HG03097 (cell line): ENCODE measurements around the gene HMX2.

Source experiments
- ATAC-seq: cut with Tn5 transposase; IDR thresholded peaks from one replicate; pipeline ENCODE4 v1.9.1; 2021; ENCODE audit not compliant: unreplicated experiment, low FRiP score

HMX2 gene

GRCh38 chr10:123136806-123137642, 10.9 kb upstream of the HMX2 start:
- ATAC-seq = no peak

- no peak for ATAC-seq
Observed at GRCh38 chr10:123139165-123139520, 8.8 kb upstream of the HMX2 start.

- no peak for ATAC-seq
Observed at GRCh38 chr10:123139521-123140163, 8.3 kb upstream of the HMX2 start.

GRCh38 chr10:123140164-123140982, 7.6 kb upstream of the HMX2 start:
- ATAC-seq = no peak

- ATAC-seq = no peak
Observed at GRCh38 chr10:123140983-123141390, 6.9 kb upstream of the HMX2 start.

DNA sequence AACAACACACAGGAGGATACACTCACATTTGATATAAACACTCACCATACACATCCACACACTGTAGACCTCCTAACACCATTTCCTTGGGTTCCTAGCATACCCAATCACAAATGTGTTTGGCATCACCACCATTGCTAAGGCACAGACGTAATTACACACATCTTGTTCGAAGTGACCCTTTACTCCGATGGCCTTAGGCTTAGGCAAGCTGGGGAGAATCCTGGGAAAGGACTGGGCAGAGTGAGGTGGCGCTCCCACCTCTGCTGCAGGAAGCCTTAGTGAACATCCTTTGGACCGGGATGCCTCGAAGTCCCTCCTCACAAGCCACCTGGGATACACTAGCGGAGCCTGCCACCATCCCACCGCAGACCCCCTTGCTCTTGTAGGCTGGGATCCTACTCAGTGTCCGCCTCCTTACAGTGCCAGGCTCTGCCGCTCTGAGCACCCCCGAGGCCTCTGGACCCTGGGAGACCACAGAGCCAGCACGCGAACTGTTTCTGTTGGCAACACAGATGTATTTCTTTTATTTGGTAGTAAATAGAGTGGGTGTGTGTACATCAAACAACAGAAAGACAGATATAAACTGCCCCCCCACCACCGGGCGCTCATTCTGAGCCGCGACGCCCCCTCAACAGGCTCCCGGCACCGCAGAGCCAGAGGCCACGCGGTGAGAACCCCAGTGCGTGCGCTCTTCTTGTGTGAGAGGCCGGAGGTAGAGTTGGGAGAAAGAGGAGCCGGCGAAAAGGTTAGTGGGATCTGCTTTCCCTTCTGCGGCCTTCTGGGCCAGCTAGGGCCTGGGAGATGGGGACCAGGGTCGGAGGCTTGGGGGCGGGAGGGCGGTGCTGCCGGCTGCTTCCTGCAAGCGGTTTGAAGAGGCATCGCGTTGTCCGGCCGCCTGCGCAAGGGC, 5.9 kb upstream of the HMX2 start:
- no peak for ATAC-seq

DNA sequence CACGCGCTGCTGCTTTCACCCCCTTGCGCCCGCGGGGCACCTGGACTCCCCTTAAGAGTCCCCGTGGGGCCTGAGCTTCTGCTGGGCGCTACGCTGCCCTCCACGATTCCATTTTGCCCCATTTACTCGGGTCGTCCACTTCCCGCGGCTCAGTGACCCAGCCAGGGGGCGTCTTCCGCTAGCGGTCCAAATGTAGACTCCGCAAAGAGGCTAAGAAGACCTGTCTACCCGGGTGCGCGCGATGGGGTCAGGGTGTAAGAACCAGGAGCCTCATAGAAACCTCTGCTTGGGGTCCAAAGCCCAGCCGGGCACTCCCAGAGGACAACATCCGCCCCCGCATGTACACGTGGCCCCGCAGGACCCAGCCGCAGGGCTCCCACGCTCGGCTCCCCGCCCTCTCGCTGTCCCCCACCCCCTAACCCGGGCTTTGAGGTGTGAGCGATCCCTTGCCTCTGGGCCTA, 5.2 kb upstream of the HMX2 start:
- no peak for ATAC-seq

DNA sequence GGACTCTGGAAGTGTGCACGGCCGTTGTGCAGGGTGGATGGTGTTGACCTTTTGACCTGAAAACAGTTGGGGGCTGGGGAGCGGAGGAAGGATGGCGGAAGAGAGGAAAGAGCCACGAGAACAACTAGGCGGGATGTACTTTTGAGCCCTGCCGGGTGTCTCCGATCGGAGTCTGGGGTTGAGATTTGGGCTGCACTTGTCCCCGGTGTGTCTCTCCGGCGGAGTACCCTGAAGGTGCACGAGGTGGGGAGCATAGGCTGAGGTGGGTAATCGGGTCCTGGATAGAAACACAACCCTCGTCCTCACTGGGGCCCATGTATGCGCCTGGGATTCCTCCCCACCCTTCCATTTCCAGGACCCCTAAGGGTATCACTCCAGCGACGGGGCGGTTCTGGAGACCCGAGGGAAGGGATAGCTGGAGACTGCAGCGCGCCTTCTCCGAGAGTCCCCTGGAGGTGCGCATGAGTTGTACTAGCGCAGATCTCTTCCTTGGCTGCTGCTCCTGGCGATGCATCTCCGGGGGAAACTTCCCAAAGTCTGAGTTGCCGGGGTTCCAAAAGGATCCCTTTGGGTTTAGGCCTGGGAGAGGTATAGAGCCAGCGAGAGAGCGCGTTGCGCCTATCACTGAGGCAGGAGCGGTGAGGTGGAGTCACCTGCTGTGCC, 4.6 kb upstream of the HMX2 start:
- ATAC-seq = no peak

DNA sequence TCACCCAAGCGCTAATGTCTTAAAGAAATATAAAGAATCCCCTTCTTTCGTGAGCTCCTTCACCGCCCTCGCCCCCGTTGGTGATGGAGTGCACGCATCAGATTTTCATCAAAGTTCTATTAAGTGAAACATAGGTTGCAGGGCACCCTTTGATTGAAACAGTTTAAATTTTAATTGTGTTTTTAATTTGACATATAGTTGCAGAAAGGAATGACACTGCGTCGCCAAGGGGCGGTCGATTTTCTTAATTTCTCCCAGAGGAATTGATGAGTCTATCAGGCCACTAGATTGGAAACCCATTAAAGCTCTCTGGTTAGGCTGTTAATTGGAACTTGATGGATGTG, 4.1 kb upstream of the HMX2 start:
- no peak for ATAC-seq

- no peak for ATAC-seq
Observed at GRCh38 chr10:123144697-123145541, 3.0 kb upstream of the HMX2 start.

- ATAC-seq = no peak
Observed at GRCh38 chr10:123145542-123146012, 2.4 kb upstream of the HMX2 start.

- ATAC-seq = no peak
Observed at GRCh38 chr10:123146013-123146893, 1.7 kb upstream of the HMX2 start.

DNA sequence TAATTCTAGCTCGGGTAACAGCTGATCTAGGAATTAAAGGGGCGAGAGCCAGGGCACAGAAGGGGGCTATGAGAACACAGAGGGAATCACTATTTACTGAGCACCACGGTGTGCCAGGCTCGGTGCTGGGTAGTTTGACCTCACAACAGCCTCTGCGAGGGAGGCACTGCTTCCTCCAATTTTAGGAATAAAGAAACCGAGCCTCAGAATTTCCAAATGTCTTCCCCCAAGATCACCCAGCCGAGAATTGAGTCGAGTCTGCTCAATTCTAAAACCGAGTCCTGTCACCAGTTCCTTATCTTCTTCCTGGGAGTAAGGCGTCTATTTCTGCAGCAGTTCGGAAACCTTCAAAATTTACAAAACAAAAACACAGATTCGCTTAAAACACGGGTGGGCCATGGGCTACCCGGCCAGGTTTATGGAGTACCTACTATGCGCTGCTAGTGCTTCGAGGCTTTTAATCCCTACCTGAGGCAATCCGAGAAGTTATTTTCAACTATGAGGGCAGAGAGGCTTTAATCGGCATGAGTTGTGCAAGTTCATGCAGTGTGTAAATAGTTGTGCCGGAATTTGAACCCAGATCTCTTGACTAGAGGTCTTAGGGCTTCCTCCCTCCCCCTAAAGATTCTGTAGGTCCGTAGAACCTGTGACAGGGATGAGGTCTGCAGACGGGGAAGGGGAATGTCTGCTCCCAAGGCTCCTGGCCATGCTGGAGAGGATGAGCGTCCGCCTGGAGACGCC, 872 bp upstream of the HMX2 start:
- ATAC-seq = no peak

- ATAC-seq = no peak
Observed at GRCh38 chr10:123148414-123149161, 652 bp downstream of the HMX2 start.

- ATAC-seq = no peak
Observed at GRCh38 chr10:123149162-123149567, 1.2 kb downstream of the HMX2 start.

DNA sequence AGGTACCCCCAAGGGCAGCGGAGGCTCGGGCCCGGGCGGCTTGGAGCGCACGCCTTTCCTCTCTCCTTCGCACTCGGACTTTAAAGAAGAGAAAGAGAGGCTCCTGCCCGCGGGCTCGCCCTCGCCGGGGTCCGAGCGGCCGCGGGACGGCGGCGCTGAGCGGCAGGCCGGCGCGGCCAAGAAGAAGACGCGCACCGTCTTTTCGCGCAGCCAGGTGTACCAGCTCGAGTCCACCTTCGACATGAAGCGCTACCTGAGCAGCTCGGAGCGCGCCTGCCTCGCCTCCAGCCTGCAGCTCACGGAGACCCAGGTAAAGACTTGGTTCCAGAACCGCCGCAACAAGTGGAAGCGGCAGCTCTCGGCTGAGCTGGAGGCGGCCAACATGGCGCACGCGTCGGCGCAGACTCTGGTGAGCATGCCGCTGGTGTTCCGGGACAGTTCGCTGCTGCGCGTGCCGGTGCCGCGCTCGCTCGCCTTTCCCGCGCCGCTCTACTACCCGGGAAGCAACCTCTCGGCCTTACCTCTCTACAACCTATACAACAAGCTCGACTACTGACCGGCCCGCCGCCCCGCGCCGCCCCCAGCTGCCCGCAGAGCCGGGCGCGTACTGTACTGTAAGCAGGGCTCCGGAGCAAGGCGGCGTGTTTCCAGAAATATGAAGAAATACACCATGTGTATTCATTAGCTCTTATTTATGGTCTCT, 1.8 kb downstream of the HMX2 start:
- no peak for ATAC-seq
